Measurements from ENCODE around the gene KLHDC3. TPM values are rescaled to one million over a fixed set of nuclear protein-coding genes. Genes with fewer than 3 reads are reported as not detected.
A peak's percentile ranks its signal among the peaks of the same experiment; 100 is the strongest.

Gene KLHDC3
- total and polyA plus RNA-seq, 2 of the 13 experiments (the other 11 are each of a cell fraction or from before 2014, with no cell fraction given): 78.3 to 91.5 TPM

DNA sequence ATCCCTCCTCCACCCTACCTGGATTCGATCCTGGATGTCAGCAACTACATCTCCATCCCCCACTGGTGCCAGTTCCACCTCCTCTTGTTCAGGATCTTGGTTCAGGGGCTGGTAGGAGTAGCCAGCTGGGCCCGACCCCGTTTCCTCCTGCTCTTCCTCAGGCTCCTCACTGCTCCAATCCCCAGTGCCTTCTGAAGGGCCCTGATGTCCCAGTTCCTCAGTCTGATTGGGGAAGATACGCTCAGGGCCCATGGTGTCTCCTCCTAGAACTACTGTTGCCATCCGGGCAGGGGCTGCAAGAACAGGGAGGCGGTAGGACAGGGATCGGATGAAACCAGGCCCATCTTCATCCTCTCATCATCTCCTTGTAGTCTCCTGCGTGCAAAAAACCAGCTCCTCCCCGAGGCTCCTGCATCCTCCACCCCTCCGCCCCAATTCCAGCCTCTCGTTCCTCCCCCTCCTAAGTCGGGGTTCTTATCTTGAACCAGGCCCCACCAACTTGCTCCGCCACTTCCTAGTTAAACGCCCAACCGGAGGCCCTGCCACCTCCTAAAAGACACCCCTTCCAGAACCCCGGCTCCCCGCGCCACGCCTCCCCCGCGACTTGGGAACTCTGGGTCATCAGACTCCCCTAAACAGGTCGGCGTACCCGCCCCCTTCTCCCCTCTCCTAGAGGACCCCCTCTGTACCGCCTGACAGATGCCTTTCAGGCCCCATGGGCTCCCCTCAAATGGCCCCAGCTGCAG lies 779 bp upstream of the KLHDC3 start (continued):
- TF ChIP-seq GMEB1 (CRISPR knock-in tag; IDR thresholded peaks at IDR 0.05; ENCODE audit: borderline replicate concordance) (no peak; the same call in 1 of the 2 replicates), FOXM1 (CRISPR knock-in tag; IDR thresholded peaks at IDR 0.05) (no peak), KLF11 (CRISPR knock-in tag; IDR thresholded peaks at IDR 0.05) (no peak), RBFOX2 (IDR thresholded peaks at IDR 0.05; ENCODE audit: low read depth, low read length) (no peak), ZSCAN25 (CRISPR knock-in tag; IDR thresholded peaks at IDR 0.05) (no peak), ZSCAN29 (CRISPR knock-in tag; conservative IDR thresholded peaks at IDR 0.05) (no peak; the same call in 1 of the 2 replicates), RNF2 (conservative IDR thresholded peaks at IDR 0.05; ENCODE audit: low read depth) (no peak), TCF7L2 (IDR thresholded peaks at IDR 0.05; ENCODE audit: low read depth, low read length) (no peak), KDM5A (IDR thresholded peaks at IDR 0.05; ENCODE audit: borderline replicate concordance, low read length) (peak; percentile 69; the same call in 1 of the 2 replicates), SIX1 (CRISPR knock-in tag; IDR thresholded peaks at IDR 0.05; ENCODE audit: borderline replicate concordance) (no peak), SMC3 (IDR thresholded peaks at IDR 0.05; ENCODE audit: low read length) (no peak), ZBTB46 (CRISPR knock-in tag; IDR thresholded peaks at IDR 0.05; ENCODE audit: borderline replicate concordance) (no peak), TEF (CRISPR knock-in tag; IDR thresholded peaks at IDR 0.05) (no peak), SCMH1 (CRISPR knock-in tag; IDR thresholded peaks at IDR 0.05; ENCODE audit: borderline replicate concordance) (no peak), ZNF879 (CRISPR knock-in tag; IDR thresholded peaks at IDR 0.05) (no peak), ZNF329 (CRISPR knock-in tag; IDR thresholded peaks at IDR 0.05; ENCODE audit: low read depth) (0 out of 2 replicates have a peak, but pooled peaks have one; percentile 45), ATF3 (CRISPR knock-in tag; IDR thresholded peaks at IDR 0.05) (no peak), GFI1 (CRISPR knock-in tag; IDR thresholded peaks at IDR 0.05; ENCODE audit: borderline replicate concordance) (no peak), RXRB (CRISPR knock-in tag; IDR thresholded peaks at IDR 0.05; ENCODE audit: borderline replicate concordance) (no peak), ZBTB42 (CRISPR knock-in tag; IDR thresholded peaks at IDR 0.05) (no peak), SNRNP70 (IDR thresholded peaks at IDR 0.05; ENCODE audit: low read depth, low read length) (no peak), NFKBIZ (CRISPR knock-in tag; IDR thresholded peaks at IDR 0.05) (peak; percentile 23; the same call in 1 of the 2 replicates)
- TF ChIP-seq, protein P1, sequence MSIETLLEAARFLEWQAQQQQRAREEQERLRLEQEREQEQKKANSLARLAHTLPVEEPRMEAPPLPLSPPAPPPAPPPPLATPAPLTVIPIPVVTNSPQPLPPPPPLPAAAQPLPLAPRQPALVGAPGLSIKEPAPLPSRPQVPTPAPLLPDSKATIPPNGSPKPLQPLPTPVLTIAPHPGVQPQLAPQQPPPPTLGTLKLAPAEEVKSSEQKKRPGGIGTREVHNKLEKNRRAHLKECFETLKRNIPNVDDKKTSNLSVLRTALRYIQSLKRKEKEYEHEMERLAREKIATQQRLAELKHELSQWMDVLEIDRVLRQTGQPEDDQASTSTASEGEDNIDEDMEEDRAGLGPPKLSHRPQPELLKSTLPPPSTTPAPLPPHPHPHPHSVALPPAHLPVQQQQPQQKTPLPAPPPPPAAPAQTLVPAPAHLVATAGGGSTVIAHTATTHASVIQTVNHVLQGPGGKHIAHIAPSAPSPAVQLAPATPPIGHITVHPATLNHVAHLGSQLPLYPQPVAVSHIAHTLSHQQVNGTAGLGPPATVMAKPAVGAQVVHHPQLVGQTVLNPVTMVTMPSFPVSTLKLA (IDR thresholded peaks at IDR 0.05): no peak
